GM18526 (cell line): ENCODE measurements around the gene OR52E4.

Experiments used
- POLR2A ChIP-seq: IDR thresholded peaks from 3 replicates; pipeline ENCODE4 v1.6.1; 2011; ENCODE audit not compliant: insufficient read length; ENCODE audit errors: extremely low read depth

OR52E4 gene

GRCh38 chr11:5910540-5910939 lies 30.1 kb downstream of the OR52E4 start:
- no peak for TF ChIP-seq POLR2A

- no peak for TF ChIP-seq POLR2A
These were observed 42.5 kb downstream of the OR52E4 start for GRCh38 chr11:5922749-5923426.

GRCh38 chr11:5923427-5923776 lies 43.0 kb downstream of the OR52E4 start:
- TF ChIP-seq POLR2A, result no peak

GRCh38 chr11:5923794-5924193 lies 43.4 kb downstream of the OR52E4 start:
- TF ChIP-seq POLR2A, result no peak

GRCh38 chr11:5928271-5928670 lies 47.8 kb downstream of the OR52E4 start:
- no peak for TF ChIP-seq POLR2A

- TF ChIP-seq POLR2A, result no peak
These were observed 48.4 kb downstream of the OR52E4 start for GRCh38 chr11:5928811-5929210.

GRCh38 chr11:5929571-5930368 lies 49.3 kb downstream of the OR52E4 start:
- no peak for TF ChIP-seq POLR2A

- TF ChIP-seq POLR2A, result no peak
These were observed 50.2 kb downstream of the OR52E4 start for GRCh38 chr11:5930614-5931013.

GRCh38 chr11:5931061-5931460 lies 50.6 kb downstream of the OR52E4 start:
- TF ChIP-seq POLR2A, result no peak

- TF ChIP-seq POLR2A, result no peak
These were observed 52.2 kb downstream of the OR52E4 start for GRCh38 chr11:5932671-5933070.

GRCh38 chr11:5933116-5933515 lies 52.7 kb downstream of the OR52E4 start:
- no peak for TF ChIP-seq POLR2A
